Stimulated activated CD8-positive, alpha-beta memory T cell treated with anti-CD3 and anti-CD28 coated beads, Interleukin-12 subunit alpha, Interleukin-12 subunit beta, amount 100 ng/mL, for 1 hour (primary cell): ENCODE measurements around the gene CD164.
"Not testable (repeated sequence)": the region's sequence is repeated elsewhere in the genome, so short reads cannot be mapped to it uniquely, and the experiment has no call there.

ENCODE experiments used
- DNase-seq: peaks from one replicate; pipeline ENCODE4 v3.0.0-alpha.2; 2020; ENCODE audit warnings: low read depth

CD164 gene

GRCh38 chr6:109342911-109343310, 39.4 kb downstream of the CD164 start:
- DNase-seq, result no peak

- no peak for DNase-seq
Measured at GRCh38 chr6:109342506-109342905, 39.8 kb downstream of the CD164 start.

- no peak for DNase-seq
Measured at GRCh38 chr6:109340811-109341210, 41.5 kb downstream of the CD164 start.

- no peak for DNase-seq
Measured at GRCh38 chr6:109339906-109340678, 42.2 kb downstream of the CD164 start.

- DNase-seq, result no peak
Measured at GRCh38 chr6:109336221-109336961, 45.9 kb downstream of the CD164 start.

- not testable (repeated sequence) for DNase-seq
Measured at GRCh38 chr6:109333870-109334269, 48.4 kb downstream of the CD164 start.

- DNase-seq, result no peak
Measured at GRCh38 chr6:109332748-109333147, 49.5 kb downstream of the CD164 start.

GRCh38 chr6:109331081-109331480, 51.2 kb downstream of the CD164 start:
- no peak for DNase-seq

GRCh38 chr6:109330263-109330662, 52.0 kb downstream of the CD164 start:
- DNase-seq, result no peak

- DNase-seq, result no peak
Measured at GRCh38 chr6:109328629-109329028, 53.6 kb downstream of the CD164 start.

GRCh38 chr6:109327959-109328358, 54.3 kb downstream of the CD164 start:
- DNase-seq, result no peak

GRCh38 chr6:109327491-109327890, 54.8 kb downstream of the CD164 start:
- no peak for DNase-seq

GRCh38 chr6:109326351-109326750, 55.9 kb downstream of the CD164 start:
- no peak for DNase-seq

- no peak for DNase-seq
Measured at GRCh38 chr6:109325400-109325801, 56.9 kb downstream of the CD164 start.

- no peak for DNase-seq
Measured at GRCh38 chr6:109323241-109323640, 59.0 kb downstream of the CD164 start.

GRCh38 chr6:109322825-109323224, 59.4 kb downstream of the CD164 start:
- no peak for DNase-seq

- no peak for DNase-seq
Measured at GRCh38 chr6:109321752-109322151, 60.5 kb downstream of the CD164 start.

- DNase-seq, result no peak
Measured at GRCh38 chr6:109320072-109320471, 62.2 kb downstream of the CD164 start.

GRCh38 chr6:109318328-109318876, 63.9 kb downstream of the CD164 start:
- no peak for DNase-seq

GRCh38 chr6:109316909-109317308, 65.4 kb downstream of the CD164 start:
- no peak for DNase-seq
